NB4 (cell line): Measurements from ENCODE around the gene ITPR2.

Experiments
- DNase-seq: peaks from one replicate; pipeline ENCODE4 v3.0.0; 2010; ENCODE audit warnings: low read depth
- H3K4me3 ChIP-seq: one replicate; pipeline ENCODE4 v1.5.1; 2011; ENCODE audit warnings: mild to moderate bottlenecking, low read depth, low read length, moderate library complexity
- MYC ChIP-seq: IDR thresholded peaks from 2 replicates; pipeline ENCODE4 v1.6.1; 2011; ENCODE audit warnings: low read depth, low read length
- POLR2A ChIP-seq: IDR thresholded peaks from 2 replicates; pipeline ENCODE4 v1.6.1; 2011; ENCODE audit warnings: mild to moderate bottlenecking; ENCODE audit not compliant: insufficient read length; ENCODE audit errors: extremely low read depth
- TF ChIP-seq, protein P1 (sequence below): IDR thresholded peaks from 2 replicates; pipeline ENCODE4 v1.6.1; 2011; ENCODE audit warnings: low read depth, low read length
- TF ChIP-seq, protein P2 (sequence below): IDR thresholded peaks from one replicate; pipeline ENCODE4 v1.5.1; 2012; ENCODE audit warnings: low read depth, low read length

ITPR2 gene

DNA sequence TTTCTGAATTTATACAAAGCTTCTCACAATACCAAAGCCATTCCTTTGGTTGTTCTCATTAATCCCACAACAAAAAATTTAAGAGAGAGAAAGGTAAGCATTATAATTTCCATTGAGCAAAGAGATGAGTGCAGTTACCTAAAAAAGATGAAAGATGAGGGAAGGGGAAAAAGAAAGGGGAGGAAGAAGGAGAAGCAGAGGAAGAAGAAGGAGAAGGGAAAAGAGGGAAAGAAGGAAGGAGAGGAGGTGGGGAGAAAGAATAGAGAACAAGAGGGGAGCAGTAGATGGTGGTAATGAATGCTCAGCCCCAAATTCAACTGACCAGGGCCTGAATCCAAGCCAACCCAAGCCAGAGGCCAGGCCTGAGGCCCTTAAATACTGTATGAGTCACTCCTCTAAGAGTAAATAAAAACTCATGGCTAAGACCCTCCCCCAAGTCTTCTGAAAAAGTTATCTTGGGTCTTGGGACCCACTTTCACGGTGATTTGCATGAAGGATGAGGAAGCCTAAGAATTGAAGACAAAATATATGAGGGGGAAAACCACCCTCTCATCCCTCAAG lies 144.6 kb downstream of the ITPR2 start:
- no peak overlapping the region for H3K4me3 ChIP-seq
- no peak for DNase-seq
- TF ChIP-seq, protein P1, sequence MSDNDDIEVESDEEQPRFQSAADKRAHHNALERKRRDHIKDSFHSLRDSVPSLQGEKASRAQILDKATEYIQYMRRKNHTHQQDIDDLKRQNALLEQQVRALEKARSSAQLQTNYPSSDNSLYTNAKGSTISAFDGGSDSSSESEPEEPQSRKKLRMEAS: no peak
- TF ChIP-seq, protein P2, sequence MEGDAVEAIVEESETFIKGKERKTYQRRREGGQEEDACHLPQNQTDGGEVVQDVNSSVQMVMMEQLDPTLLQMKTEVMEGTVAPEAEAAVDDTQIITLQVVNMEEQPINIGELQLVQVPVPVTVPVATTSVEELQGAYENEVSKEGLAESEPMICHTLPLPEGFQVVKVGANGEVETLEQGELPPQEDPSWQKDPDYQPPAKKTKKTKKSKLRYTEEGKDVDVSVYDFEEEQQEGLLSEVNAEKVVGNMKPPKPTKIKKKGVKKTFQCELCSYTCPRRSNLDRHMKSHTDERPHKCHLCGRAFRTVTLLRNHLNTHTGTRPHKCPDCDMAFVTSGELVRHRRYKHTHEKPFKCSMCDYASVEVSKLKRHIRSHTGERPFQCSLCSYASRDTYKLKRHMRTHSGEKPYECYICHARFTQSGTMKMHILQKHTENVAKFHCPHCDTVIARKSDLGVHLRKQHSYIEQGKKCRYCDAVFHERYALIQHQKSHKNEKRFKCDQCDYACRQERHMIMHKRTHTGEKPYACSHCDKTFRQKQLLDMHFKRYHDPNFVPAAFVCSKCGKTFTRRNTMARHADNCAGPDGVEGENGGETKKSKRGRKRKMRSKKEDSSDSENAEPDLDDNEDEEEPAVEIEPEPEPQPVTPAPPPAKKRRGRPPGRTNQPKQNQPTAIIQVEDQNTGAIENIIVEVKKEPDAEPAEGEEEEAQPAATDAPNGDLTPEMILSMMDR: no peak

DNA sequence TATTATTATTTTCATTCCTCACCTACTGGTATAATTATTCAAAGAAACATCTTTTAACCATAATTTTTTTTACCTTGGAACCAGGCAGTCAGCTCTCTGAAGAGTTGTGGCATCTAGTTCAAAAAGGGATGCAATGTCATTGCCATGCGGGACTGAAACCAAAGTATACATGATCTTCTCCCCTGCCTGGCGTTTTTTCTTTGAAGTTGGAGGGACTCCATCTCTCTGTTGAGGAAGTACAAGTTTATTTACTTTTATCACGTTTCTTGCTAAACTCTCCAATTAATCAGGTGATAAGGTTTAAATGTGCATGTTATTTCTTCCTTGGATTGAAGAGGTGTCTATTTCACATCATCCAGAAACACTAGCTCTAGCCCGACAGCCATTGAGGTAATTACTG lies 146.6 kb downstream of the ITPR2 start:
- no peak for DNase-seq
- no peak overlapping the region for H3K4me3 ChIP-seq
- TF ChIP-seq POLR2A (no peak), MYC (no peak)
- TF ChIP-seq, protein P1: no peak
- TF ChIP-seq, protein P2: no peak

DNA sequence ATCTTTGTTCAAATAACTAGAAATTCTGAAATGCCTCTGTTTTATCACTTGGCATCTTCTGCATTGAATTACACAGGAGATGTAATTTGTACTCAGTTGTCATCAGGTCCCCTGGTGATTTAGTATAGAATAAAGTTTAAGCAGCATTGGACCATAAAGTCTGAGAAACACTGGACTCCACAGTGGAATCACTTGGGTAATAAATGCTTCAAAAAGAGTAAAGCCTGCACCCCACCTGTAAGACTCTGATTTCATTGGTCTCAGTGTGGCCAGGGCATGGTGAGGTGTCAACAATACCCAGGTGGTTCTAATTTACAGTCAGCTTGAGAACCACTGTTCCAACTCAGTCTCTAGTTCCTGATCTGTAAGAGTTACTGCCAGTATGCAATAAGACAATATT lies 148.9 kb downstream of the ITPR2 start:
- DNase-seq: no peak

DNA sequence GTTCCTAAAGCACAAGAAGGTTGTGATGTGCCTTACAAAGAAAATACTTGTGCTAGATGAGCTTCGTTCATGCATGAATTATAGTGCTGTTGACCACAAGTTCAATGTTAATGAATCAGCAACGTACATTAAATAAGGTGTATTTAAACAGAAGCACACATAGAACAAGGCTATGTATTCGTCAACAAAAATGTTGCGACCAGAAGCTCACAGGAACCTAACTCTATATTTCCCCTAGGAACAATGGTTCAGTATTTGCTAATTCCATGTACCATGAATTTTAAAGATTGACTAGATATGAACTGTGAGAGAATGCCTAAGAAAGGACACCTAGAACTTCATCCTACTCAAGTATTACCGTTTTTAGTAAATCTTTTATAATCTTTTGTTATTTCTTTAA lies 149.6 kb downstream of the ITPR2 start:
- no peak for TF ChIP-seq MYC
- TF ChIP-seq, protein P2: no peak
- TF ChIP-seq POLR2A: no peak
- TF ChIP-seq, protein P1: no peak
- DNase-seq: no peak
- H3K4me3 ChIP-seq: no peak overlapping the region

More for the DNA sequence above, 148.9 kb downstream of the ITPR2 start:
- no peak overlapping the region for H3K4me3 ChIP-seq
- TF ChIP-seq POLR2A (no peak), MYC (no peak)
- TF ChIP-seq, protein P1: no peak
- TF ChIP-seq, protein P2: no peak

DNA sequence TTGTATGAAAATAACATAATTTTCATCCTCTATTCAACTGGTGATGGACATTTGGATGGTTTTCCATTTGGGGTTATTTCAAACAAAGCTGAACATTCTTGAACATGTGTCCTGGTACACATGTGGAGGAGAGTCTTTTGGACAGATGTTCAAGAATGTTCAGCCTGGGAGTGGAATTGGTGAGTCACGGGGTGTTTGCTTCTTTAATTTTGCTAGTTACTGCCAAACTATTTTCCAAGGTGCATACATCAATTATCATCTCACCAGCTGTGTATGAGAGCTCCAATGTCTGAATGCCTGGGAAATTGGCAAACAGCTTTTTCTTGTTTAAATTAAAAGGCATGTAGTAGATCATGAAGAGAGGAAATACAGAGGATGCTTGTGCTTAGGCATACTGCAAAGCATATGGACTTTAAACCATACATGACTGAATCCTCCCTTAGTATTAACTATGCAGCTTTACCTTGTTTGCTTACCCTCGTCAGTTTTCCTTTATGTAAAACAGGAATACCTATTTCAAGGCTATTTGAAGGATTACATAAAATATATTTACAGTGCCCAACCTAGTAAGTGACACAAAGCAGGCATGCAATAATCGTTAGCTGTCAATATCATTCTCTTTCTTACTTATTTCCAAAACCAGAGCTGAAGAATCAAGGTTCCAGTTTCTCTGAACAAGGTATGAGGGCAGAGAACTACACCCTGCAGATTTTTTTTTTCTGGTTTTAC lies 152.1 kb downstream of the ITPR2 start:
- no peak overlapping the region for H3K4me3 ChIP-seq
- TF ChIP-seq, protein P1: no peak
- no peak for TF ChIP-seq MYC
- TF ChIP-seq, protein P2: no peak
- no peak for TF ChIP-seq POLR2A
- DNase-seq: no peak
